IPS-15b (cell line): ENCODE results near the gene IP6K3.

ENCODE experiments used
- H3K27me3 ChIP-seq: one replicate; pipeline ENCODE4 v1.6.1; 2013; ENCODE audit warnings: low read length; ENCODE audit not compliant: control insufficient read depth, insufficient read depth
- H3K36me3 ChIP-seq: one replicate; pipeline ENCODE4 v1.6.1; 2013; ENCODE audit warnings: low read length; ENCODE audit not compliant: control insufficient read depth, insufficient read depth
- H3K4me1 ChIP-seq: one replicate; pipeline ENCODE4 v1.6.1; 2013; ENCODE audit warnings: mild to moderate bottlenecking, low read length; ENCODE audit not compliant: control insufficient read depth, insufficient read depth
- H3K4me3 ChIP-seq: one replicate; pipeline ENCODE4 v1.5.1; 2013; ENCODE audit warnings: low read depth, low read length
- H3K9ac ChIP-seq: one replicate; pipeline ENCODE4 v1.6.1; 2013; ENCODE audit warnings: low read depth, mild to moderate bottlenecking, low read length
- H3K9me3 ChIP-seq: one replicate; pipeline ENCODE4 v1.6.1; 2013; ENCODE audit warnings: mild to moderate bottlenecking, low read length; ENCODE audit not compliant: control insufficient read depth, insufficient read depth

The IP6K3 gene

GRCh38 chr6:33776186-33776585, 29.5 kb upstream of the IP6K3 start:
- Histone ChIP-seq H3K9me3 (no peaks in the 10 kb centered on the region), H3K4me1 (peaks cover 13% of the 10 kb centered on the region), H3K36me3 (peaks cover 87% of the 10 kb centered on the region), H3K27me3 (no peaks in the 10 kb centered on the region), H3K9ac (no peak overlapping the region), H3K4me3 (no peak overlapping the region)

GRCh38 chr6:33774774-33775173, 28.1 kb upstream of the IP6K3 start:
- H3K36me3 ChIP-seq, result peaks cover 73% of the 10 kb centered on the region

GRCh38 chr6:33772902-33773472, 26.3 kb upstream of the IP6K3 start:
- Histone ChIP-seq H3K4me1 (peaks cover 18% of the 10 kb centered on the region), H3K36me3 (peaks cover 57% of the 10 kb centered on the region), H3K4me3 (no peak overlapping the region), H3K9ac (no peak overlapping the region), H3K27me3 (no peaks in the 10 kb centered on the region), H3K9me3 (no peaks in the 10 kb centered on the region)

More at GRCh38 chr6:33774774-33775173, 28.1 kb upstream of the IP6K3 start:
- no peak overlapping the region for H3K4me3 ChIP-seq
- no peaks in the 10 kb centered on the region for H3K9me3 ChIP-seq
- H3K9ac ChIP-seq, result no peak overlapping the region
- H3K27me3 ChIP-seq, result no peaks in the 10 kb centered on the region
- peaks cover 20% of the 10 kb centered on the region for H3K4me1 ChIP-seq

- H3K4me1 ChIP-seq, result peaks cover 18% of the 10 kb centered on the region
- H3K36me3 ChIP-seq, result peaks cover 49% of the 10 kb centered on the region
- H3K27me3 ChIP-seq, result no peaks in the 10 kb centered on the region
- no peak overlapping the region for H3K4me3 ChIP-seq
- peak overlapping the region; percentile 8 for H3K9ac ChIP-seq
- no peaks in the 10 kb centered on the region for H3K9me3 ChIP-seq
Observed at GRCh38 chr6:33772082-33772830, 25.6 kb upstream of the IP6K3 start.

GRCh38 chr6:33771146-33772081, 24.7 kb upstream of the IP6K3 start:
- peak overlapping the region; percentile 13 for H3K4me3 ChIP-seq
- no peaks in the 10 kb centered on the region for H3K9me3 ChIP-seq
- peaks cover 41% of the 10 kb centered on the region for H3K36me3 ChIP-seq
- peaks cover 18% of the 10 kb centered on the region for H3K4me1 ChIP-seq
- H3K9ac ChIP-seq, result no peak overlapping the region
- no peaks in the 10 kb centered on the region for H3K27me3 ChIP-seq

GRCh38 chr6:33770833-33771145, 24.1 kb upstream of the IP6K3 start:
- Histone ChIP-seq H3K9me3 (no peaks in the 10 kb centered on the region), H3K4me3 (peak overlapping the region; percentile 13), H3K9ac (no peak overlapping the region), H3K27me3 (no peaks in the 10 kb centered on the region), H3K36me3 (peaks cover 35% of the 10 kb centered on the region), H3K4me1 (peaks cover 18% of the 10 kb centered on the region)

- no peaks in the 10 kb centered on the region for H3K9me3 ChIP-seq
- peaks cover 18% of the 10 kb centered on the region for H3K4me1 ChIP-seq
- peaks cover 30% of the 10 kb centered on the region for H3K36me3 ChIP-seq
- H3K9ac ChIP-seq, result peak overlapping the region; percentile 41
- no peak overlapping the region for H3K4me3 ChIP-seq
- H3K27me3 ChIP-seq, result no peaks in the 10 kb centered on the region
Observed at GRCh38 chr6:33770124-33770832, 23.6 kb upstream of the IP6K3 start.

- Histone ChIP-seq H3K9me3 (no peaks in the 10 kb centered on the region), H3K9ac (no peak overlapping the region), H3K4me1 (peaks cover 18% of the 10 kb centered on the region), H3K27me3 (no peaks in the 10 kb centered on the region), H3K4me3 (no peak overlapping the region), H3K36me3 (peaks cover 21% of the 10 kb centered on the region)
Observed at GRCh38 chr6:33769248-33769821, 22.6 kb upstream of the IP6K3 start.

GRCh38 chr6:33768644-33769120, 22.0 kb upstream of the IP6K3 start:
- no peaks in the 10 kb centered on the region for H3K9me3 ChIP-seq
- peaks cover 18% of the 10 kb centered on the region for H3K4me1 ChIP-seq
- no peak overlapping the region for H3K4me3 ChIP-seq
- peaks cover 15% of the 10 kb centered on the region for H3K36me3 ChIP-seq
- no peak overlapping the region for H3K9ac ChIP-seq
- H3K27me3 ChIP-seq, result no peaks in the 10 kb centered on the region

GRCh38 chr6:33766921-33767907, 20.5 kb upstream of the IP6K3 start:
- Histone ChIP-seq H3K27me3 (no peaks in the 10 kb centered on the region), H3K4me3 (no peak overlapping the region), H3K9me3 (no peaks in the 10 kb centered on the region), H3K36me3 (peaks cover under 1% of the 10 kb centered on the region), H3K9ac (no peak overlapping the region), H3K4me1 (peaks cover 18% of the 10 kb centered on the region)
